WTC11 (cell line): Measurements from ENCODE around the gene C16orf90. TPM values are rescaled to one million over a fixed set of nuclear protein-coding genes. Genes with fewer than 3 reads are reported as not detected.

ENCODE experiments used
- ATAC-seq: fragments of 200-7000 bp; cut with Tn5 transposase; 2 replicates; pipeline ENCODE4 v1.10.0; 2021; ENCODE audit warnings: mild to moderate bottlenecking, moderate library complexity
- CTCF ChIA-PET: fragments of 300-600 bp; sonication (Branson Sonifier 250); formaldehyde crosslinking; loops from one replicate; lab custom pipeline; 2021; ENCODE audit warnings: antibody characterized with exemption; lab: Charles Lee
- POLR2A ChIA-PET: fragments of 350-600 bp; sonication (Branson Sonifier 250); formaldehyde crosslinking; loops from one replicate; lab custom pipeline; 2021; ENCODE audit warnings: antibody characterized with exemption; lab: Charles Lee
- DNase-seq: peaks from one replicate; pipeline ENCODE4 v3.0.0; 2021; ENCODE audit warnings: low spot score
- H3K27ac Mint-ChIP-seq: 2 replicates; pipeline ENCODE4 v1.8.0; 2021; ENCODE audit warnings: mixed read lengths
- H3K27me3 Mint-ChIP-seq: 2 replicates; pipeline ENCODE4 v1.8.0; 2021; ENCODE audit warnings: low read depth, mild to moderate bottlenecking, moderate library complexity, mixed read lengths
- H3K36me3 Mint-ChIP-seq: 2 replicates; pipeline ENCODE4 v1.8.0; 2021; ENCODE audit warnings: mixed read lengths
- H3K4me1 Mint-ChIP-seq: 2 replicates; pipeline ENCODE4 v1.8.0; 2022; ENCODE audit warnings: mixed read lengths
- H3K4me3 Mint-ChIP-seq: 2 replicates; pipeline ENCODE4 v1.8.0; 2021; ENCODE audit warnings: mild to moderate bottlenecking, moderate library complexity, mixed read lengths
- H3K9me3 Mint-ChIP-seq: 2 replicates; pipeline ENCODE4 v1.8.0; 2021; ENCODE audit warnings: mixed read lengths
- ATF6 ChIP-seq: sonication (generic); formaldehyde crosslinking; IDR thresholded peaks from 2 replicates; pipeline ENCODE4 v1.8.1; 2023; ENCODE audit warnings: mild to moderate bottlenecking, missing genetic modification reagents
- CBFB ChIP-seq: sonication (generic); formaldehyde crosslinking; IDR thresholded peaks from 2 replicates; pipeline ENCODE4 v1.8.1; 2022; ENCODE audit warnings: mild to moderate bottlenecking, low read depth, missing genetic modification reagents
- E2F1 ChIP-seq: sonication (generic); formaldehyde crosslinking; IDR thresholded peaks from 2 replicates; pipeline ENCODE4 v1.8.0; 2022; ENCODE audit warnings: mild to moderate bottlenecking, missing genetic modification reagents
- E2F4 ChIP-seq: sonication (generic); formaldehyde crosslinking; IDR thresholded peaks from 2 replicates; pipeline ENCODE4 v1.8.1; 2022; ENCODE audit warnings: low read depth, mild to moderate bottlenecking, moderate library complexity, missing genetic modification reagents, borderline replicate concordance
- E2F5 ChIP-seq: sonication (generic); formaldehyde crosslinking; IDR thresholded peaks from 2 replicates; pipeline ENCODE4 v1.8.1; 2022; ENCODE audit warnings: mild to moderate bottlenecking, moderate library complexity, missing genetic modification reagents
- GABPB1 ChIP-seq: sonication (generic); formaldehyde crosslinking; IDR thresholded peaks from 2 replicates; pipeline ENCODE4 v1.8.1; 2023; ENCODE audit warnings: mild to moderate bottlenecking, missing genetic modification reagents
- GRHL2 ChIP-seq: fragments of 250-450 bp; sonication (Bioruptor Pico); IDR thresholded peaks from 2 replicates; pipeline ENCODE4 v1.8.0; 2022; ENCODE audit warnings: mild to moderate bottlenecking, moderate library complexity; ENCODE audit not compliant: insufficient replicate concordance, severe bottlenecking
- IRF2 ChIP-seq: sonication (generic); formaldehyde crosslinking; IDR thresholded peaks from 2 replicates; pipeline ENCODE4 v1.8.0; 2022; ENCODE audit warnings: low read depth, missing genetic modification reagents, borderline replicate concordance
- JUN ChIP-seq: sonication (generic); formaldehyde crosslinking; IDR thresholded peaks from 2 replicates; pipeline ENCODE4 v1.8.0; 2023; ENCODE audit warnings: mild to moderate bottlenecking, missing genetic modification reagents
- MLX ChIP-seq: sonication (generic); formaldehyde crosslinking; IDR thresholded peaks from 2 replicates; pipeline ENCODE4 v1.8.1; 2023; ENCODE audit warnings: mild to moderate bottlenecking, missing genetic modification reagents, moderate library complexity
- NR1H2 ChIP-seq: sonication (generic); formaldehyde crosslinking; IDR thresholded peaks from 2 replicates; pipeline ENCODE4 v1.9.0; 2021; ENCODE audit warnings: mild to moderate bottlenecking, moderate library complexity, missing genetic modification reagents
- PREB ChIP-seq: sonication (generic); formaldehyde crosslinking; IDR thresholded peaks from 2 replicates; pipeline ENCODE4 v1.8.1; 2022; ENCODE audit warnings: mild to moderate bottlenecking, missing genetic modification reagents, moderate library complexity, borderline replicate concordance
- PRRX2 ChIP-seq: fragments of 250-450 bp; sonication (Bioruptor Pico); IDR thresholded peaks from 2 replicates; pipeline ENCODE4 v1.8.0; 2021; ENCODE audit warnings: mild to moderate bottlenecking
- RORB ChIP-seq: fragments of 250-450 bp; sonication (Bioruptor Pico); IDR thresholded peaks from 2 replicates; pipeline ENCODE4 v1.9.0; 2021; ENCODE audit warnings: mild to moderate bottlenecking
- TCF7 ChIP-seq: sonication (generic); formaldehyde crosslinking; IDR thresholded peaks from 2 replicates; pipeline ENCODE4 v1.8.0; 2022; ENCODE audit warnings: mild to moderate bottlenecking, low read depth, missing genetic modification reagents, moderate library complexity
- ZNF121 ChIP-seq: sonication (generic); formaldehyde crosslinking; IDR thresholded peaks from 2 replicates; pipeline ENCODE4 v1.8.0; 2023; ENCODE audit warnings: missing genetic modification reagents
- ZNF396 ChIP-seq: fragments of 250-450 bp; sonication (Bioruptor Pico); IDR thresholded peaks from 2 replicates; pipeline ENCODE4 v1.8.0; 2021; ENCODE audit warnings: mild to moderate bottlenecking, moderate library complexity, borderline replicate concordance
- total RNA-seq: library from RNA; stranded (reverse); gene quantifications from 3 replicates; pipeline ENCODE4 v1.2.3, GENCODE V29; 2021
- TF ChIP-seq, protein P1 (sequence below): sonication (generic); formaldehyde crosslinking; IDR thresholded peaks from 2 replicates; pipeline ENCODE4 v1.8.1; 2023; ENCODE audit warnings: mild to moderate bottlenecking, moderate library complexity, missing genetic modification reagents
- TF ChIP-seq, protein P2 (sequence below): sonication (generic); formaldehyde crosslinking; IDR thresholded peaks from 2 replicates; pipeline ENCODE4 v1.8.1; 2023; ENCODE audit warnings: mild to moderate bottlenecking, missing genetic modification reagents, moderate library complexity

The C16orf90 gene
- total RNA-seq, 1 experiment from 2014 or later, result not detected

DNA sequence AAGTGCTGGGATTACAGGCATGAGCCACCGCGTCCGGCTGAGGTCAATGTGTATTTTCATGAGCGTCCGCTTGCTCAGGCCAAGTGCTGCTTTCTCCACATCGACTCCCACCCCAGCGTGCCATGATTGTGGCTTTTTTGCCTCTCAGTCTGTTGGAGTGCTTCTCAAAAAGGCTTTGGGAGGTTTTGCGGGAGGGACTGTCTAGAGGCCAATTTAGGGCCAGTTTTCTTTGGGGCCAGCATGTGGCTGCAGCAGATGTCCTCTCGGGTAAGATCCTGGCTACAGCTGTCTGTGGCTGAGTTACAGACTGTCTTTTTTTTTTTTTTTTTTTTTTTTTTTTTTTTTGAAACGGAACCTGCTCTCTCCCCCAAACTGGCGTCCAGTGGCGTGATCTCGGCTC, 6.5 kb downstream of the C16orf90 start:
- CTCF ChIA-PET, result interaction anchor here (0.6 to 1.2 kb wide), 4 partner anchors 12 to 208 kb away, joined by 3 to 6 read pairs (median 3); partner anchors contain the start of gene CLUAP1
- H3K27me3 Mint-ChIP-seq, result no peaks in the 10 kb centered on the region

GRCh38 chr16:3487521-3488410, 7.5 kb downstream of the C16orf90 start:
- Mint-ChIP-seq H3K4me1 (no peaks in the 10 kb centered on the region), H3K27me3 (no peaks in the 10 kb centered on the region), H3K4me3 (no peak overlapping the region), H3K9me3 (no peaks in the 10 kb centered on the region), H3K36me3 (peaks cover 16% of the 10 kb centered on the region), H3K27ac (peak overlapping the region; percentile 63; the same call in 1 of the 2 replicates)
- TF ChIP-seq JUN (CRISPR knock-in tag), result no peak
- TF ChIP-seq, protein P1, sequence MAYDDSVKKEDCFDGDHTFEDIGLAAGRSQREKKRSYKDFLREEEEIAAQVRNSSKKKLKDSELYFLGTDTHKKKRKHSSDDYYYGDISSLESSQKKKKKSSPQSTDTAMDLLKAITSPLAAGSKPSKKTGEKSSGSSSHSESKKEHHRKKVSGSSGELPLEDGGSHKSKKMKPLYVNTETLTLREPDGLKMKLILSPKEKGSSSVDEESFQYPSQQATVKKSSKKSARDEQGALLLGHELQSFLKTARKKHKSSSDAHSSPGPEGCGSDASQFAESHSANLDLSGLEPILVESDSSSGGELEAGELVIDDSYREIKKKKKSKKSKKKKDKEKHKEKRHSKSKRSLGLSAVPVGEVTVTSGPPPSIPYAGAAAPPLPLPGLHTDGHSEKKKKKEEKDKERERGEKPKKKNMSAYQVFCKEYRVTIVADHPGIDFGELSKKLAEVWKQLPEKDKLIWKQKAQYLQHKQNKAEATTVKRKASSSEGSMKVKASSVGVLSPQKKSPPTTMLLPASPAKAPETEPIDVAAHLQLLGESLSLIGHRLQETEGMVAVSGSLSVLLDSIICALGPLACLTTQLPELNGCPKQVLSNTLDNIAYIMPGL, result no peak
- no peak for TF ChIP-seq E2F5
- no peak for TF ChIP-seq CBFB (CRISPR knock-in tag)
- POLR2A ChIA-PET, result no interaction called here
- DNase-seq (no peak), ATAC-seq (peak; percentile 24)
- CTCF ChIA-PET, result interaction anchor here (1.2 kb wide), 1 partner anchor 13 kb away, joined by 6 read pairs; the partner anchor contains the start of gene CLUAP1

More for the DNA sequence above, 6.5 kb downstream of the C16orf90 start:
- Mint-ChIP-seq H3K9me3 (no peaks in the 10 kb centered on the region), H3K36me3 (peaks cover 6% of the 10 kb centered on the region), H3K4me3 (no peak overlapping the region), H3K27ac (no peak overlapping the region), H3K4me1 (no peaks in the 10 kb centered on the region)
- DNase-seq (no peak), ATAC-seq (no peak)
- TF ChIP-seq MLX (CRISPR knock-in tag) (no peak), RORB (CRISPR knock-in tag) (no peak), PRRX2 (no peak), GRHL2 (CRISPR knock-in tag) (no peak), ZNF121 (CRISPR knock-in tag) (no peak)
- POLR2A ChIA-PET, result no interaction called here

GRCh38 chr16:3486506-3487215, 8.6 kb downstream of the C16orf90 start:
- H3K27ac Mint-ChIP-seq, result no peak overlapping the region; the same call in 1 of the 2 replicates
- H3K36me3 Mint-ChIP-seq, result peaks cover 23% of the 10 kb centered on the region
- ChIA-PET POLR2A (no interaction called here), CTCF (interaction anchor here (1.4 to 1.5 kb wide), 2 partner anchors 14 to 17 kb away, joined by 3 to 6 read pairs; partner anchors contain the start of gene CLUAP1)
- ATAC-seq (no peak), DNase-seq (no peak)
- H3K4me3 Mint-ChIP-seq, result no peak overlapping the region
- peaks cover 1% of the 10 kb centered on the region for H3K4me1 Mint-ChIP-seq
- no peaks in the 10 kb centered on the region for H3K9me3 Mint-ChIP-seq
- no peaks in the 10 kb centered on the region for H3K27me3 Mint-ChIP-seq
- TF ChIP-seq IRF2 (no peak), CBFB (CRISPR knock-in tag) (no peak), PREB (no peak), NR1H2 (no peak), ZNF396 (CRISPR knock-in tag) (no peak), TCF7 (CRISPR knock-in tag) (no peak), GABPB1 (CRISPR knock-in tag) (no peak), E2F1 (no peak), ATF6 (CRISPR knock-in tag) (no peak), E2F4 (CRISPR knock-in tag) (no peak)
- TF ChIP-seq, protein P2, sequence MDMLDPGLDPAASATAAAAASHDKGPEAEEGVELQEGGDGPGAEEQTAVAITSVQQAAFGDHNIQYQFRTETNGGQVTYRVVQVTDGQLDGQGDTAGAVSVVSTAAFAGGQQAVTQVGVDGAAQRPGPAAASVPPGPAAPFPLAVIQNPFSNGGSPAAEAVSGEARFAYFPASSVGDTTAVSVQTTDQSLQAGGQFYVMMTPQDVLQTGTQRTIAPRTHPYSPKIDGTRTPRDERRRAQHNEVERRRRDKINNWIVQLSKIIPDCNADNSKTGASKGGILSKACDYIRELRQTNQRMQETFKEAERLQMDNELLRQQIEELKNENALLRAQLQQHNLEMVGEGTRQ (CRISPR knock-in tag), result no peak
